Measurements from ENCODE around the gene HLA-F.
A peak's percentile ranks its signal among the peaks of the same experiment; 100 is the strongest.

The HLA-F gene

DNA sequence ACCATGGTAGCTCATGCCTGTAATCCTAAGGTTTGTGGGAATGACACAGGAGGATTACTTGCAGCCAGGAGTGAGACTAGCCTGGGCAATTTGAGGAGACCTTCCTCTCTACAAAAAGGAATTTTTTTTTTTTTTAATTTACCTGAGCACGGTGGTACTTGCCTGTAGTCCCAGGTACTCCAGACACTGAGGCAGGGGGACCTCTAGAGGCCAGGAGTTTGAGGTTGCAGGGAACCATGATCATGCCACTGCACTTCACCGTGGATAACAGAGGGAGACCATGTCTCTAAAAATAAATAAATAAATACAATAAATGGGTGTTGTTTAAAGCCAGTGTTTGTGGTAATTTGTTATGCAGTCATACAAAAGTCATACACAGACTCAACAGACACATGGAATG, 2.4 kb upstream of the HLA-F start:
- no peak for DNase-seq (ENCODE audit: extremely low spot score)
- TF ChIP-seq, protein P1, sequence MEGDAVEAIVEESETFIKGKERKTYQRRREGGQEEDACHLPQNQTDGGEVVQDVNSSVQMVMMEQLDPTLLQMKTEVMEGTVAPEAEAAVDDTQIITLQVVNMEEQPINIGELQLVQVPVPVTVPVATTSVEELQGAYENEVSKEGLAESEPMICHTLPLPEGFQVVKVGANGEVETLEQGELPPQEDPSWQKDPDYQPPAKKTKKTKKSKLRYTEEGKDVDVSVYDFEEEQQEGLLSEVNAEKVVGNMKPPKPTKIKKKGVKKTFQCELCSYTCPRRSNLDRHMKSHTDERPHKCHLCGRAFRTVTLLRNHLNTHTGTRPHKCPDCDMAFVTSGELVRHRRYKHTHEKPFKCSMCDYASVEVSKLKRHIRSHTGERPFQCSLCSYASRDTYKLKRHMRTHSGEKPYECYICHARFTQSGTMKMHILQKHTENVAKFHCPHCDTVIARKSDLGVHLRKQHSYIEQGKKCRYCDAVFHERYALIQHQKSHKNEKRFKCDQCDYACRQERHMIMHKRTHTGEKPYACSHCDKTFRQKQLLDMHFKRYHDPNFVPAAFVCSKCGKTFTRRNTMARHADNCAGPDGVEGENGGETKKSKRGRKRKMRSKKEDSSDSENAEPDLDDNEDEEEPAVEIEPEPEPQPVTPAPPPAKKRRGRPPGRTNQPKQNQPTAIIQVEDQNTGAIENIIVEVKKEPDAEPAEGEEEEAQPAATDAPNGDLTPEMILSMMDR (IDR thresholded peaks at IDR 0.05; ENCODE audit: control extremely low read depth, extremely low read depth, low read depth, missing control alignments), result peak; percentile 51
- ChIA-PET CTCF (interaction anchor here (0.6 kb wide), 1 partner anchor 67 kb away, joined by 3 read pairs; no protein-coding TSS in a partner anchor), POLR2A (no interaction called here)

DNA sequence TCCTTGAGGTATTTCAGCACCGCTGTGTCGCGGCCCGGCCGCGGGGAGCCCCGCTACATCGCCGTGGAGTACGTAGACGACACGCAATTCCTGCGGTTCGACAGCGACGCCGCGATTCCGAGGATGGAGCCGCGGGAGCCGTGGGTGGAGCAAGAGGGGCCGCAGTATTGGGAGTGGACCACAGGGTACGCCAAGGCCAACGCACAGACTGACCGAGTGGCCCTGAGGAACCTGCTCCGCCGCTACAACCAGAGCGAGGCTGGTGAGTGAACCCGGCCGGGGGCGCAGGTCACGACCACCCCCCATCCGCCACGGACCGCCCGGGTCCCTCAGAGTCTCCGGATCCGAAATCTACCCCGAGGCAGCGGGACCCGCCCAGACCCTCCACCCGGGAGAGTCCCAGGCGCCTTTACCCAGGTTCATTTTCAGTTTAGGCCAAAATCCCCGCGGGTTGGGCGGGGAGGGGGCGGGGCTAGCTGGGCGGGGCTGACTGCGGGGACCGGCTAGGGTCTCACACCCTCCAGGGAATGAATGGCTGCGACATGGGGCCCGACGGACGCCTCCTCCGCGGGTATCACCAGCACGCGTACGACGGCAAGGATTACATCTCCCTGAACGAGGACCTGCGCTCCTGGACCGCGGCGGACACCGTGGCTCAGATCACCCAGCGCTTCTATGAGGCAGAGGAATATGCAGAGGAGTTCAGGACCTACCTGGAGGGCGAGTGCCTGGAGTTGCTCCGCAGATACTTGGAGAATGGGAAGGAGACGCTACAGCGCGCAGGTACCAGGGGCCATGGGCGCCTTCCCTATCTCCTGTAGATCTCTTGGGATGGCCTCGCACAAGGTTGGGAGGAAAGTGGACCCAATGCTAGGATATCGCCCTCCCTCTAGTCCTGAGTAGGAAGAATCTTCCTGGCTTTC, 693 bp downstream of the HLA-F start:
- ChIA-PET POLR2A (no interaction called here), CTCF (no interaction called here)
- peak; percentile 87 for DNase-seq (ENCODE audit: extremely low spot score)

DNA sequence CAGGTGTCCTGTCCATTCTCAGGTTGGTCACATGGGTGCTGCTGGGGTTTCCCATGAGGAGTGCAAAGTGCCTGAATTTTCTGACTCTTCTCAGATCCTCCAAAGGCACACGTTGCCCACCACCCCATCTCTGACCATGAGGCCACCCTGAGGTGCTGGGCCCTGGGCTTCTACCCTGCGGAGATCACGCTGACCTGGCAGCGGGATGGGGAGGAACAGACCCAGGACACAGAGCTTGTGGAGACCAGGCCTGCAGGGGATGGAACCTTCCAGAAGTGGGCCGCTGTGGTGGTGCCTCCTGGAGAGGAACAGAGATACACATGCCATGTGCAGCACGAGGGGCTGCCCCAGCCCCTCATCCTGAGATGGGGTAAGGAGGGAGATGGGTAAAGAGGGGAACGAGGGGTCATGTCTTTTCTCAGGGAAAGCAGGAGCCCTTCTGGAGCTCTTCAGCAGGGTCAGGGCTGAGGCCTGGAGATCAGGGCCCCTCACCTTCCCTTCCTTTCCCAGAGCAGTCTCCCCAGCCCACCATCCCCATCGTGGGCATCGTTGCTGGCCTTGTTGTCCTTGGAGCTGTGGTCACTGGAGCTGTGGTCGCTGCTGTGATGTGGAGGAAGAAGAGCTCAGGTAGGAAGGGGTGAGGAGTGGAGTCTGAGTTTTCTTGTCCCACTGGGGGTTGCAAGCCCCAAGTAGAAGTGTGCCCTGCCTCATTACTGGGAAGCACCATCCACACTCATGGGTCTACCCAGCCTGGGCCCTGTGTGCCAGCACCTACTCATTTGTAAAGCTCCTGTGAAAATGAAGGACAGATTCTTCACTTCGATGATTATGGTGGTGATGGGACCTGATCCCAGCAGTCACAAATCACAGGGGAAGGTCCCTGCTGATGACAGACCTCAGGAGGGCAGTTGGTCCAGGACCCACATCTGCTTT, 2.0 kb downstream of the HLA-F start:
- CTCF ChIA-PET, result interaction anchor here (1.0 to 3.9 kb wide), 6 partner anchors 13 to 109 kb away, joined by 3 to 18 read pairs (median 8); no protein-coding TSS in a partner anchor
- no peak for DNase-seq (ENCODE audit: extremely low spot score)
- POLR2A ChIA-PET, result interaction anchor here (0.6 to 1.3 kb wide), 3 partner anchors 13 to 584 kb away, joined by 3 to 4 read pairs (median 3); no protein-coding TSS in a partner anchor
- TF ChIP-seq, protein P1 (IDR thresholded peaks at IDR 0.05; ENCODE audit: control extremely low read depth, extremely low read depth, low read depth, missing control alignments), result no peak

More for the DNA sequence above, 693 bp downstream of the HLA-F start:
- TF ChIP-seq, protein P1 (IDR thresholded peaks at IDR 0.05; ENCODE audit: control extremely low read depth, extremely low read depth, low read depth, missing control alignments), result no peak

DNA sequence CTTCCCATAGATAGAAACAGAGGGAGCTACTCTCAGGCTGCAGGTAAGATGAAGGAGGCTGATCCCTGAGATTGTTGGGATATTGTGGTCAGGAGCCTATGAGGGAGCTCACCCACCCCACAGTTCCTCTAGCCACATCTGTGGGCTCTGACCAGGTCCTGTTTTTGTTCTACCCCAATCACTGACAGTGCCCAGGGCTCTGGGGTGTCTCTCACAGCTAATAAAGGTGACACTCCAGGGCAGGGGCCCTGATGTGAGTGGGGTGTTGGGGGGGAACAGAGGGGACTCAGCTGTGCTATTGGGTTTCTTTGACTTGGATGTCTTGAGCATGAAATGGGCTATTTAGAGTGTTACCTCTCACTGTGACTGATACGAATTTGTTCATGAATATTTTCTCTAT, 2.8 kb downstream of the HLA-F start:
- no peak for DNase-seq (ENCODE audit: extremely low spot score)
- ChIA-PET POLR2A (interaction anchor here (0.6 to 1.3 kb wide), 3 partner anchors 13 to 583 kb away, joined by 3 to 4 read pairs (median 3); no protein-coding TSS in a partner anchor), CTCF (interaction anchor here (0.9 to 3.9 kb wide), 7 partner anchors 9 to 109 kb away, joined by 3 to 18 read pairs (median 7); no protein-coding TSS in a partner anchor)
- TF ChIP-seq, protein P1 (IDR thresholded peaks at IDR 0.05; ENCODE audit: control extremely low read depth, extremely low read depth, low read depth, missing control alignments), result no peak

DNA sequence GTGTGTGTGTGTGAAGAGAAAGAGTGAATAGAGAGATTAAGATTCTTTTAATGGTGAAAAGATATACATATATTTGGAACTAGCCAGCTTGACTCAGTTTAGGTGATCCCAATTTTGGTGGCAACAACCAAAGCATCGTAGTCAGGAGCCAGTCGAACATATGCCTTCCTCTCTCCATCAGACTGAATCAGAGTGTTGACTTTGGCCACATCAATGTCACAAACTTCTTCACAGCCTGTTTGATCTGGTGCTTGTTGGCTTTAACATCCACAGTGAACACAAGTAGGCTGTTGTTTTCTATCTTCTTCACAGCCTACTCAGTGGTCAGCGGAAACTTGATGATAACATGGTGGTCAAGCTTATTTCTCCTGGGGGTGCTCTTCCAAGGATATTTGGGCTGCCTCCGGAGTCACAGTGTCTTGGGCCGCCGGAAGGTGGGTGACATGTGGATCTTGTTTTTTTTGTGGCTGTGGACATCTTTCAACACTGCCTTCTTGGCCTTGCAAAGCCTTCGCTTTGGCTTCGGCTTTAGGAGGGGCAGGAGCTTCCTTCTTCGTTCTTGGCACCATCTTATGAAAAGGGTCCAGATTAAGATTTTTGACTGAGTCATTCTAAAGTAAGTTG, 3.4 kb downstream of the HLA-F start:
- POLR2A ChIA-PET, result interaction anchor here (0.7 to 2.4 kb wide), 3 partner anchors 11 to 36 kb away, joined by 3 to 8 read pairs (median 3); no protein-coding TSS in a partner anchor
- TF ChIP-seq, protein P1 (IDR thresholded peaks at IDR 0.05; ENCODE audit: control extremely low read depth, extremely low read depth, low read depth, missing control alignments), result no peak
- no peak for DNase-seq (ENCODE audit: extremely low spot score)
- CTCF ChIA-PET, result interaction anchor here (0.9 to 3.9 kb wide), 8 partner anchors 9 to 122 kb away, joined by 3 to 20 read pairs (median 8); no protein-coding TSS in a partner anchor

Data from GM10248 (cell line).